ENCODE data around the gene GLE1.
"Not testable (repeated sequence)": the region's sequence is repeated elsewhere in the genome, so short reads cannot be mapped to it uniquely, and the experiment has no call there.

Gene GLE1

GRCh38 chr9:128551657-128552152 is 47.2 kb downstream of the GLE1 start:
- DNase-seq (ENCODE audit: low read depth in 4 of 4, low spot score in 1 of 4), result no peak

GRCh38 chr9:128552153-128552743 is 47.7 kb downstream of the GLE1 start, which contains the start of gene SPTAN1:
SPTAN1 (plus strand) TSS chr9:128552587; CDS start chr9:128566741, 14,154 bp downstream.
- peak; percentile 81 to 93 (median 90) for DNase-seq (ENCODE audit: low read depth in 4 of 4, low spot score in 1 of 4)

DNA sequence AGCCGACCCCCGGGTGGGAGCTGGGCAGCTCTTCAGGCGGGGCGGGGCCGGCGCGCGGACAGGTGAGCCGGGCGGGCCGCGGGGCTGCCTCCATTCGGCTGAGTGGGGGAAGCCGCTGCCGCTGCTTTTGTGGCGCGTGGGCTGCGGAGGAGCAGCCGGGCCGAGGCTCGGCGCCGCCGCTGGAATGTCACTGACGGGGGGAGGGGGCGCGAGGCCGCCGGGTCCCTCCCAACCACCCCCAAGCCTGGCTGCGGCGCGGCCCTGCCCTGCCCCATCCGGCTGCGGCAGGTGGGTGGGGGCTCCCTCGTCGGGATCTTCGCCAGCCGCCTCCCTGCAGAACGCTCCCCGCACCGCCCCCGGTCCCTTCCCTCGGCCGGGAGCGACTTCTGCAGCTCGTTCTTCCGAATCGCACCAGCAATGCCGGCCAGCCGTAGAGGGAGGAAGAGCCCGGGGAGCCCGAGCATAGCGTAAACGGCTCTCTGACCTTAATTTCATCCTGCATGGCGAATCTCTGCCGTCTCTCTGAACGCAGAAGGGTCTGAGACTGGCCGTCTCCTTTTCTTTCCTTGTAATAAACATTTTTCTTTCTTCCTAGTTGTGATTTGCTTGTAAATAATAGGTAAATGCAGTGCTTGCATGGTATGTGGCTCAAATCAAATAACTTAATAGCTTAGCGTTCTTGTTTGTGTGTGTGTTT is 48.4 kb downstream of the GLE1 start:
- DNase-seq (ENCODE audit: low read depth in 4 of 4, low spot score in 1 of 4), result peak in 3 of 4 experiments; percentile 13 to 46 (median 24)

GRCh38 chr9:128553728-128554127 is 49.2 kb downstream of the GLE1 start:
- no peak for DNase-seq (ENCODE audit: low read depth in 4 of 4, low spot score in 1 of 4)

DNA sequence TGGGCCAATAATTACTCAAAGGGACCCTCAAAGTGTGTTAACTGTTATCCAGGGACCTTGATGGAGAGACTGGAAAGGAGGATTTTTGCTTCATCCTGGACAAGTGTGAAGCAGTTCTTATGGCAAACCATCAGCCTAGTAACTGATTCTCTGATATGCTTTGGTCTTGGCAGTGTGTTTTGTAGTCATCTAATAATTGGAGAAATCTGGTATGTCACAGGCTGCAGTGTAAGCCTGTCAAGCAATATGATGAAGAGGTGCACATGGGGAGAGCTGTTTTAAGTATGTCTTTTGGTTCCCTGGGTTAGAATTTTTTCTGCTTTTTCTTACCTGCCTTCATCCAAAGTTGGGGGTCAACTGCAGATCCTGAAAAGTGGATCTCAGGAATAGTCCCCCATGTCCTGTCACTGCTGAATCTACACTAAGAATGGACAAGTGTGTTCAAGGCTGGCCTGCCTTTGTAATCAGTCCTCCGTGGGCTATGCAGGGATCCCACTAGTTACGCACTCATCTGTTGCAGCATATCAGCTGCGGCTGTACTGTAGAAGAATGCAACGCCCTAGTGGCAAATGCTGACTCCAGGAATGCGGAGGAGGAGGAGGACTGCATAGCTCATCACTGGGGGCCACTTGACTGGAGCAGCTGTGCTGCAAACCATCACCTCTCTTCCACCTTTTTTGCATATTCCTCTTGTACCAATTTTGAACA is 49.8 kb downstream of the GLE1 start:
- DNase-seq (ENCODE audit: low read depth in 4 of 4, low spot score in 1 of 4), result peak in 2 of 4 experiments; percentile 13 to 23

GRCh38 chr9:128555180-128555721 is 50.7 kb downstream of the GLE1 start:
- no peak for DNase-seq (ENCODE audit: low read depth in 4 of 4, low spot score in 1 of 4)

DNA sequence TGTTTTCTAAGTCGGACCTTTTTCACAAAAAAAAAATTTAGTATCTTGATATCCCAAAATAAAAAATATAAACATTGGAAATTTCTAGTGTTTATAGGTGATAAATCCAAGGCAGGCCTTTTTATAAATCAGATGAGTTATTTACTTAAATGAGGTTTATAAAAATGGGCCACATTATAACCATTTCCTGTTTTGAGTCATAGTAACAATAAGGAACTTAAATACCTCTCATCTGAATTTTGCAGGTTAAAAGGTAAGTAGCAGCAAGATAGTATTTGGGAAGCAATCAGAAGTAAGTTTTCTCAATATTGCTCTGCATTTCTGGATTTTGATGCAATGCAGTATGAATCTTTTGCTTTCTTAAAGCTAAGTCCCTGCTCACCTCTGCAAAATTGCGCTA is 51.8 kb downstream of the GLE1 start:
- DNase-seq (ENCODE audit: low read depth in 4 of 4, low spot score in 1 of 4), result no peak

DNA sequence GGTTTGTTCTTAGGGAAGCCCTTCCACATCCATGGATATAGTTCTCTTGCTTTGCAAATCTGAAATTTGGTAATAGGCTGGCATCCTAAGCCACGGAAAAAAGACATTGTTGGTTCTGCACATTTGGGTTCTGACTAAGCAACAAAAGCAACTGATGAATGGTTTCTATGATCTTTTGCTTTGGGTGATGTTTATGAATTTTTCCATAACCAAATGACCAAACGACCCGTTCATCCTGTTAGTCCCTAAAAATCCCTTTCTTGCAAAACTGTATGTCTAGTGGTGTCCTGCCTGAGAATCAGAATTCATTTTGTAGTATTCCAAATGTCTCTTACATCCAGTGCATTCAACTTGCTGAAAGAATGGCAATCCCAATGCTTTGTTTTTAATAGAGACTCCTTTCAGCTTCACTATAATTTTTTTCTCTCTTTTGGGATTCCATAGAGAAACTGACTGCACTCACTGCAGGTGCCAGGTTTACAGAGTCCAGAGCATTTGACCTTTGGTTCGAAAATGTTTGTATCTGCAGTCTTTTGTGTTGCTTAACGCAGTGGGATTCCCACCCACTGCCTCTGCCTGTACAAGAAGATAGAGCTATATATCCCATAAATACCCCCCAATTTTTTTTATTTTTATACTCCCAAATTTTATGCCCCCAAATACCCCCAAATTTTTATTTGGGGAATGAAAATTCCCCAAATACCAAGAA is 52.6 kb downstream of the GLE1 start:
- no peak for DNase-seq (ENCODE audit: low read depth in 4 of 4, low spot score in 1 of 4)

DNA sequence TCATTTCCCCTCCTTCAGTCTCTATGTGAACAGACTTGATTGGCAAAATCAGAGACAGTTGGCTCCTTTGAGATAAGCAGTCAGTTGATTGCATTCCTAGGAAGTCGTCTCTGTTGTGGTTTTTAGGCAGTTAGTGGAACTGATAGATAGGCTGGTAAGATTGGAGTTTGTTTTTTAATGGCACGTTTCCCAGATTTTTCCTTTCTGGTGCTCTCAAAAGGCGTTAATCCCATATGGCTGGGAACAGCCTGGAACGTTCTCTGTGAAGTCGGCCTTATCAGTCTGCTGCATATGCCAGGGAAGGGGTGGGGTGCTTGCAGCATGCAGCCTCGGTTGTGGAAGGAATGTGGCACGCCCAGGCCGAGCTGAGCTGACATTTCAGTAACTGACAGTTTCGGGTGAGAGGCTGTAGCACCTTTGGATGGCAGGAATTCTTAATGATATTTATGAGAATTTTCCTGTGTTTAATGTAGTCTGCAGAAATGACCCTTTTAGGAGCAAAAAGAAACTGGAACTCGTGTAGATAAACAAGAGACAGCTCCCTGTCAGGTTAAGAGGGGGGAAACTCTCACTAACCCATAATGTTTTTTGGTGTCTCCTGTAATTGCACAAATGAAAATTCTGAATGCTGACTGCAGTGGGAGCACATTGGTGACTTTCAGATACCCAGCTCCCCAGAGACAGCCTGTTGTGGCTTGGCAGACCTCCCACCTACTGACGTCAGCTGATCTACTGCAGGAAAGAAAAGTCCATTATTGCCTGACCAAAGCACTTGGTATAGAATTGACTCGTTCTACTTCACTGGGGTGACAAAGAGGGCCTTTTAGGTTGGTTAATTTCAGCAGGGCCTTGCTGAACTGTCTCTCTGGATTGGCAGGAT is 54.2 kb downstream of the GLE1 start:
- peak in 1 of 4 experiments; percentile 28 for DNase-seq (ENCODE audit: low read depth in 4 of 4, low spot score in 1 of 4)

DNA sequence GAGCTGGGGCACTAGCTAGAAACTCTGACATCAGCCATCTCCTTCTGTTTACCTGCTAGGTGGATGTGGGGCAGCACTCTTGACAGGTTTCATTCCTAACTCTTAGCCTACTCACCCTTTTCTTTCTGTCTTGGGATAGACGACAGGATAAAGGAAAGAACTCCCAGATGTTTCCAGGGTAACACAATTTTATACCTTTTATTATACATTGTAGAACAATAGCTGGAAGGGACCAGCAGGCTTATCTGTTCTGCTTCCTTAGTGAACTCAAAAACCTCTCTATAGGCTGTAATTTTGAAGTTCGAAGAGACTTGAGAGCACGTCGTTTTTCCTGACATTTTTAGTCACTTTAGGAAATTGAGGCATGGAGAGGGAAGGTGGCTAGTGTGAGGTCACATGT is 61.1 kb downstream of the GLE1 start:
- DNase-seq (ENCODE audit: low read depth in 4 of 4, low spot score in 1 of 4), result no peak

- DNase-seq (ENCODE audit: low read depth in 4 of 4, low spot score in 1 of 4), result no peak
Observed at GRCh38 chr9:128568470-128569078, 64.1 kb downstream of the GLE1 start.

DNA sequence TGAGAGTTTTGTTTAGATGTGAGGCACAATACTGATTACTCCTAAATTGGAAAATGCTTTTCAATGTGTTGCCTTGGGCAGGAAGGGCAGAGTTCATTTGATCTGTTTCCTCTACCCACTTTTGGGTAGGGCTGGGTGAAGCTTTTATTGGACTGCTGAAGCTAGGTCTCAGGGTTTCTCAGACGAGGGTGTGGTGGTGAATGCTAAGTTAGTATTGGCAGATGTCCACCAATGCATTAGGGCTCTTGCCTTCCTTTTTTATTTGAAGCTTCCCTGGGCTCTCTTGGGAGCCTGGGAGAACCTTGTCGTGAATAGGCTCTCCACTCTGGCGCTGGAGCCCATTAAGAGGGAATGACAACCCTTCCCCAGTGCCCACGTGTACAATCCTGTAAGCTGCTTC is 71.0 kb downstream of the GLE1 start:
- DNase-seq (ENCODE audit: low read depth in 4 of 4, low spot score in 1 of 4), result no peak

- DNase-seq (ENCODE audit: low read depth in 4 of 4, low spot score in 1 of 4), result no peak
Observed at GRCh38 chr9:128575916-128576315, 71.4 kb downstream of the GLE1 start.

- no peak for DNase-seq (ENCODE audit: low read depth in 4 of 4, low spot score in 1 of 4)
Observed at GRCh38 chr9:128577206-128577605, 72.7 kb downstream of the GLE1 start.

- no peak for DNase-seq (ENCODE audit: low read depth in 4 of 4, low spot score in 1 of 4)
Observed at GRCh38 chr9:128579194-128579593, 74.7 kb downstream of the GLE1 start.

GRCh38 chr9:128580731-128581130 is 76.2 kb downstream of the GLE1 start:
- DNase-seq (ENCODE audit: low read depth in 4 of 4, low spot score in 1 of 4), result no peak

GRCh38 chr9:128585155-128585554 is 80.6 kb downstream of the GLE1 start:
- DNase-seq (ENCODE audit: low read depth in 4 of 4, low spot score in 1 of 4), result not testable (repeated sequence)

- DNase-seq (ENCODE audit: low read depth in 4 of 4, low spot score in 1 of 4), result not testable (repeated sequence)
Observed at GRCh38 chr9:128586934-128587333, 82.4 kb downstream of the GLE1 start.

DNA sequence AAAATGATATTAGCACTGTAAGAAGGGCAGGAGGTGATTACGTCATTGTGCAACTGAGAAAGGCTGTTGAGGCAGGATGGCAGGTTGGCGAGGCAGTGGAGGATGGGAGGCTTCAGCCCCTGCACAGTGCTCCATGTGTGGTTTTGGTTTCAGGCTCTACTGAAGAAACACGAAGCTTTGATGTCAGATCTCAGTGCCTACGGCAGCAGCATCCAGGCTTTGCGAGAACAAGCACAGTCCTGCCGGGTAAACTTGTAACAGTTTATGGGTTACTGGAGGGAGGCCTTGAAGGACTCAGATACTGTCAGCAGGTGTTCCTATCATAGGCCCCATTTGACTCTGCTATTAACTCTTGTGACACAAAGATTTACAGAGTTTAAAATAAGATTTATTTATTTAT is 82.9 kb downstream of the GLE1 start:
- peak; percentile 5 to 41 (median 26) for DNase-seq (ENCODE audit: low read depth in 4 of 4, low spot score in 1 of 4)
